Measurements from ENCODE around the gene MTSS2.

Gene MTSS2

DNA sequence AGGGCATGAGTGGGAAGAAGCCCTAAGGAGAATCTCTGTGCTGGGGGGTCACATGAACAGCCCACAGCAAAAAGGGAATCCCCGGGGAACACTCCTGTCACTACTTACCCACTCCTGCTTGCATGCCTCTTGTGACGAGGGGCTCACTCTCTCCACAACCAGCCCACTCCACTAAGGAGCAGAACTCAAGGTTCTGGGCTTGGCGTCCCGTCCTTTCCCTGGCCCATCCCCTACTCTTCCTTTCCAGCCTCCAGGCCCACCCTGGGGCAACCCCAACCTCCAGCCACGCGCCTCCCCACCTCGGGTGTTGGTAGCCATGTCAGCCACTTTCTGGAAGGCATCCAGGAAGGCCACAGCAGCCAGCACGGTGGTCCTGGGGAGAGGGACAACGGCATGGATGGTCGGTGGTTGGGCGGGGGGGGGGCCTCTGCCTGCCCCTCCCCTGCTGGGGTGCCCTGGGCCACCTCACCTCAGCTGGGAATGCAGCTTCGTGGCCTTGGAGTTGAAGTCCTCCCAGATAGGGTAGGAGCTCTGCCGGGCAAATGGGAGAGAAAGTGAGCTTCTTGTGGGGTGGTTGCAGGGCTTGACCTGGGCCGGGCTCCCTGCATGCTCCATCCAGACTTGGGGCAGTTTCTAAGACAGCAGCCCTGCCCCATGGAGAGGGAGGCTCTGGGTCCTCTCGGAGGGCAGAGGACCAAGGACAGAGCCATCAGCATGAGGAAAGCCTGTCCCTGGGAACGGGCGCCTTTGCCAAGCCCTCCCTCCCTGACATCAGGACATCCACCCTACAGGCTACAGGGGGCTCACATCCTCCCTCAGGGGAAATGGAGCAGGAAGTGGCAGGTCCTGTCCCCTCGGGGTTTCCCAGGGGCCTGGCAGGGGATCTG lies 5.1 kb downstream of the MTSS2 start:
- Histone ChIP-seq H3K27me3 (ENCODE audit: insufficient read depth, low read depth) (no peaks in the 10 kb centered on the region), H3K4me2 (no peak overlapping the region), H3K4me1 (ENCODE audit: low read depth, poor library complexity, severe bottlenecking) (no peaks in the 10 kb centered on the region), H2AFZ (ENCODE audit: low read depth) (no peak overlapping the region), H4K20me1 (ENCODE audit: insufficient read depth) (no peaks in the 10 kb centered on the region), H3K27ac (no peak overlapping the region), H3K9ac (no peak overlapping the region), H3K36me3 (ENCODE audit: insufficient read depth) (no peaks in the 10 kb centered on the region), H3K4me3 (IDR thresholded peaks at IDR 0.05; ENCODE audit: insufficient read depth, low read depth, low read length) (no peak overlapping the region), H3K79me2 (ENCODE audit: insufficient read depth, low read depth) (no peaks in the 10 kb centered on the region)
- TF ChIP-seq, protein P1, sequence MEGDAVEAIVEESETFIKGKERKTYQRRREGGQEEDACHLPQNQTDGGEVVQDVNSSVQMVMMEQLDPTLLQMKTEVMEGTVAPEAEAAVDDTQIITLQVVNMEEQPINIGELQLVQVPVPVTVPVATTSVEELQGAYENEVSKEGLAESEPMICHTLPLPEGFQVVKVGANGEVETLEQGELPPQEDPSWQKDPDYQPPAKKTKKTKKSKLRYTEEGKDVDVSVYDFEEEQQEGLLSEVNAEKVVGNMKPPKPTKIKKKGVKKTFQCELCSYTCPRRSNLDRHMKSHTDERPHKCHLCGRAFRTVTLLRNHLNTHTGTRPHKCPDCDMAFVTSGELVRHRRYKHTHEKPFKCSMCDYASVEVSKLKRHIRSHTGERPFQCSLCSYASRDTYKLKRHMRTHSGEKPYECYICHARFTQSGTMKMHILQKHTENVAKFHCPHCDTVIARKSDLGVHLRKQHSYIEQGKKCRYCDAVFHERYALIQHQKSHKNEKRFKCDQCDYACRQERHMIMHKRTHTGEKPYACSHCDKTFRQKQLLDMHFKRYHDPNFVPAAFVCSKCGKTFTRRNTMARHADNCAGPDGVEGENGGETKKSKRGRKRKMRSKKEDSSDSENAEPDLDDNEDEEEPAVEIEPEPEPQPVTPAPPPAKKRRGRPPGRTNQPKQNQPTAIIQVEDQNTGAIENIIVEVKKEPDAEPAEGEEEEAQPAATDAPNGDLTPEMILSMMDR (conservative IDR thresholded peaks at IDR 0.05; ENCODE audit: low read depth, low read length): no peak

DNA sequence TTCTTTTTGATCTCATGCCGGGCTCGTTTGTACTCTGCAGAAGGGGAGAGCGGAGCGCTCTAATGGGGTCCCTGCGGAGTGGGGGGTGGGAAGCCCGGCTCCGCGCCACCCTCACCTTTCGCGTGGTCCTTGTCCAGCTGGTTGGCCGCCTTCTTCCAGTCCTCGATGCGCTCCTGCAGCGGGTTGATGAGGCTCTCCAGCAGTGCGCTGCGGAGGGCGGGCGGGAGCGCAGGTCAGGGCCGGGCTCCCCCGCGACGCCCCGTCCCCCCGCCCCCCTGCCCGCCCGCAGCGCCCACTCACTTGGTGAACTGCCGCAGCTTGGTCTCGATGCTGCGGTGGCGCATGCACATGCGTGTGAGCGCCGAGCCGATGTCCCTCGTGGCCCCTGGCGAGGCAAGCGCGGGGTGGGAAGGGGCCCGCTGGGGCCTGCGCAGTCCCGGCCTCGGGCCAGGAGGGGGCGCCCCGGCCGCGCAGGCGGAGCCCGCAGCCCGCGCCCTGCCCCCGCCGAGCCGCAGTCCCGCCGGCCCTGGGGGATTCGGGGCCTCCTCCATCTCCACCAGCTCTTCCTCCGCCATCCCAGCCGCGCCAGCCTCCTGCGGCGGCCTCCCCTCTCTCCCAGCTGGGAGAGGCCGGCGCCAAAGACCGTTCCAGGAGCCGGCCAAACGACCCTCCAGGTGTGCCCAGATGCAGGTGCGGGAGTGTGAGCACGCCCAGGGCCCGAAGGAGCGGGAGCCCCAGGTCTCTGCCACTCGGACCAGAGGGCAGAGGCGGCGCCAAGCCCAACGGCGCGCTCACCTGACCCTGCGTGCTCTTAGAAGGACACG lies 6.0 kb downstream of the MTSS2 start:
- no peak overlapping the region for H3K4me2 ChIP-seq

DNA sequence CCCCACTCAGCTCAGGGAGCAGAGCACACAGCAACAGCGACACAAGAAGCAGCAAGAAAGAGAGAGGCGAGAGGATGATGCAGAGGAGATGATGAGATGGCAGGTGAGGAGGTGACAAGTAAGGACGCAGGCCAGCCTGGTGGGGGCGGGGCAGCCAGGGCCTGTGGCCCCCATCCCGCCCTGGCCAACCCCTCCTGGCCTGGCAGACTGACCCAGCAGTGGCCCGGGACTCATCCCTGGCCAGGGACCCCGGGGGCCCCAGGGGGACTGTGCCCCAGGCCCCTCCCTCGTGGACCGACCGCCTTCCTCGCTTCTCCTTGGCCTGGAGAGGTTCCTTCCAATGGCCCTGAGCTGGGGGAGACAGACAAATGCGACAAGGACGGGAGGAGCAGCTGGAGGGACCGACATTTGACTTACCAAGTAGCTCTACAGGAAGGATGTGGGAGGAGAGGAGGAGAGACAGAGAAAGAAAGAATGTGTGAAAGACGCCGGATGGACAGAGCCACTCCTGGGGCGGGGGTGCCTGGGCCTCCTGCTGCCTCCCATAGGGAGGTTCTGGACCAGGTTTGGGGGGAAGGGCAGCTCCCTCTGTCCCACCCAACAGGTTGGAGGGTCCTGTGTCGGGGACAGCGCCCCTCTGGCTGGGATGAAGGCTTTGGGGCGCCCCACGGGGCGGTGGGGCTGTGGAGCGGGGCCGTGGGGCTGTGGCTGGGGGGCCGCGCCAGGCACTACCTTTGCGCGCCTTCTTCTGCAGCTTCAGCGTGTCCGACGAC lies 6.8 kb downstream of the MTSS2 start:
- TF ChIP-seq, protein P1 (conservative IDR thresholded peaks at IDR 0.05; ENCODE audit: low read depth, low read length): no peak
- Histone ChIP-seq H3K9ac (no peak overlapping the region), H3K27me3 (ENCODE audit: insufficient read depth, low read depth) (no peaks in the 10 kb centered on the region), H4K20me1 (ENCODE audit: insufficient read depth) (no peaks in the 10 kb centered on the region), H3K4me2 (no peak overlapping the region), H3K4me1 (ENCODE audit: low read depth, poor library complexity, severe bottlenecking) (no peaks in the 10 kb centered on the region), H2AFZ (ENCODE audit: low read depth) (no peak overlapping the region), H3K36me3 (ENCODE audit: insufficient read depth) (no peaks in the 10 kb centered on the region), H3K4me3 (IDR thresholded peaks at IDR 0.05; ENCODE audit: insufficient read depth, low read depth, low read length) (no peak overlapping the region), H3K79me2 (ENCODE audit: insufficient read depth, low read depth) (no peaks in the 10 kb centered on the region), H3K27ac (no peak overlapping the region)

More for the DNA sequence above, 6.0 kb downstream of the MTSS2 start:
- Histone ChIP-seq H3K79me2 (ENCODE audit: insufficient read depth, low read depth) (no peaks in the 10 kb centered on the region), H2AFZ (ENCODE audit: low read depth) (no peak overlapping the region), H3K9ac (no peak overlapping the region), H3K4me1 (ENCODE audit: low read depth, poor library complexity, severe bottlenecking) (no peaks in the 10 kb centered on the region), H4K20me1 (ENCODE audit: insufficient read depth) (no peaks in the 10 kb centered on the region), H3K36me3 (ENCODE audit: insufficient read depth) (no peaks in the 10 kb centered on the region), H3K4me3 (IDR thresholded peaks at IDR 0.05; ENCODE audit: insufficient read depth, low read depth, low read length) (no peak overlapping the region), H3K27me3 (ENCODE audit: insufficient read depth, low read depth) (no peaks in the 10 kb centered on the region), H3K27ac (no peak overlapping the region)
- TF ChIP-seq, protein P1 (conservative IDR thresholded peaks at IDR 0.05; ENCODE audit: low read depth, low read length): no peak; the same call in none of the 2 replicates

DNA sequence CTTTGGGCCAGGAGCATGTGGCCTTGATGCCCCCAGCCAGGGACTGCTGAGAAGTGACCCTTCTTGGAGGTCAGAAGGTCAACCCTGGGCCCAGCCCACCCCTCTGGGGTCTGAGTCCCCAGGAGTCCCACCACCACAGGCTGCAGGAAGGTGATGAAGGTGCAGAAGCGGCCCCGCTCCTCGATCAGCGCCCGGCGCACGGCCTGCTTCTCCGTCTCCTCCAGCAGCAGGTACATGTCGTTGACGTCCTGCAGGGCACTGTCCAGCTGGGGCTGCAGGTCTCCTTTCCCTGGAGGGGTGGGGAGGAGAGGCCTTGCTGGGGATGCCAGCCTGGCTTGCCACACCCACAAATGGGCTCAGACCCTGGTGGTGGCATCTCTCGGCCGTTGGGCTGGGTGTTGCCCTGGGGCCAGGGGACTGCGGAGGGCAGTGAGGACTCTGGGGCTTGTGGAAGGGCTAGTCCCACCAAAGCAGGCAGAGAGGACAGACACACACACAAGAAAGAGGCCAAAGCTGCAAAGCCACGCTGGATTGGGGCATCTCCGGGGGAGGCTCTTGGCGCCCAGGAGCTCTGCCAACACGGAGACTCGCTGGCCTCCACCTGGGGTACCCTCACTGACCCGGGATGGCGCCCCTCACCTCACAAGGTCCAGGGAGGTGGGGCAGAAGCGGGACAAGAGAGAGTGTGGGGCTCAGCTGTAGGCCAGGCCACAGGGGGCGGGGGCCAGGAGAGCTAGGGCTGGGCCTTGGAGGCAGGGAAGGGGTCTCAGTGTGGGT lies 7.5 kb downstream of the MTSS2 start:
- Histone ChIP-seq H4K20me1 (ENCODE audit: insufficient read depth) (no peaks in the 10 kb centered on the region), H3K4me3 (IDR thresholded peaks at IDR 0.05; ENCODE audit: insufficient read depth, low read depth, low read length) (no peak overlapping the region), H3K36me3 (ENCODE audit: insufficient read depth) (no peaks in the 10 kb centered on the region), H3K27ac (no peak overlapping the region), H3K4me2 (no peak overlapping the region), H3K9ac (no peak overlapping the region), H3K79me2 (ENCODE audit: insufficient read depth, low read depth) (no peaks in the 10 kb centered on the region), H2AFZ (ENCODE audit: low read depth) (no peak overlapping the region), H3K4me1 (ENCODE audit: low read depth, poor library complexity, severe bottlenecking) (no peaks in the 10 kb centered on the region), H3K27me3 (ENCODE audit: insufficient read depth, low read depth) (no peaks in the 10 kb centered on the region)
- TF ChIP-seq, protein P1 (conservative IDR thresholded peaks at IDR 0.05; ENCODE audit: low read depth, low read length): no peak

Data from KMS-11 (cell line).